Testis (tissue), 2 donors: ENCODE data around the gene BEND7.

Experiments
- CTCF ChIP-seq, 3 experiments: fragments of 450-650 bp in 2 of 3; fragments of 200-600 bp in 1 of 3; sonication (generic) in 1 of 3; IDR thresholded peaks; one replicate each; pipeline ENCODE4 v1.5.1; 2016 to 2019; ENCODE audit warnings: antibody characterized with exemption in 3 of 3, mild to moderate bottlenecking in 2 of 3, moderate library complexity in 1 of 3
- POLR2A ChIP-seq: fragments of 450-650 bp; IDR thresholded peaks from one replicate; pipeline ENCODE4 v1.6.1; 2017; ENCODE audit warnings: antibody characterized with exemption, mild to moderate bottlenecking, moderate library complexity

- no peak for TF ChIP-seq CTCF (IDR thresholded peaks at IDR 0.05)
- TF ChIP-seq POLR2A = no peak
These were observed 38.3 kb downstream of the BEND7 start for GRCh38 chr10:13490503-13490902.
